HepG2 (cell line): ENCODE data around the gene SPAG4. TPM values are rescaled to one million over a fixed set of nuclear protein-coding genes. Genes with fewer than 3 reads are reported as not detected.
A peak's percentile ranks its signal among the peaks of the same experiment; 100 is the strongest.

Experiments used
- AHDC1 ChIP-seq: sonication (generic); formaldehyde crosslinking; IDR thresholded peaks from 2 replicates; pipeline ENCODE4 v1.5.1; 2020; ENCODE audit warnings: mild to moderate bottlenecking, missing genetic modification reagents, borderline replicate concordance
- MED1 ChIP-seq: sonication (generic); formaldehyde crosslinking; IDR thresholded peaks from 2 replicates; pipeline ENCODE4 v1.4.0; 2020; ENCODE audit warnings: missing genetic modification reagents
- SMARCE1 ChIP-seq: fragments of 450-650 bp; IDR thresholded peaks from 2 replicates; pipeline ENCODE4 v1.6.1; 2017; ENCODE audit warnings: borderline replicate concordance
- SRSF9 ChIP-seq: fragments of 200-400 bp; formaldehyde crosslinking; IDR thresholded peaks from 2 replicates; pipeline ENCODE4 v1.6.1; 2018; ENCODE audit warnings: borderline replicate concordance, mild to moderate bottlenecking, low read depth, low read length; ENCODE audit not compliant: insufficient read depth, poor library complexity, severe bottlenecking
- STAT5B ChIP-seq: sonication (generic); formaldehyde crosslinking; IDR thresholded peaks from 2 replicates; pipeline ENCODE4 v1.4.0; 2020; ENCODE audit warnings: missing genetic modification reagents
- YY1 ChIP-seq: IDR thresholded peaks from 2 replicates; pipeline ENCODE4 v1.6.1; 2011; ENCODE audit warnings: low read length, low read depth, moderate library complexity, mild to moderate bottlenecking; ENCODE audit not compliant: insufficient read depth, insufficient replicate concordance
- ZBTB10 ChIP-seq: sonication (generic); formaldehyde crosslinking; IDR thresholded peaks from 2 replicates; pipeline ENCODE4 v1.4.0; 2020; ENCODE audit warnings: missing genetic modification reagents, borderline replicate concordance
- ZBTB49 ChIP-seq: sonication (generic); formaldehyde crosslinking; IDR thresholded peaks from 2 replicates; pipeline ENCODE4 v1.4.0; 2020; ENCODE audit warnings: missing genetic modification reagents, borderline replicate concordance
- ZFP62 ChIP-seq: sonication (generic); formaldehyde crosslinking; IDR thresholded peaks from 2 replicates; pipeline ENCODE4 v1.4.0; 2020; ENCODE audit warnings: missing genetic modification reagents
- ZNF326 ChIP-seq: sonication (generic); formaldehyde crosslinking; IDR thresholded peaks from 2 replicates; pipeline ENCODE4 v1.4.0; 2020; ENCODE audit warnings: missing genetic modification reagents, borderline replicate concordance
- ZNF331 ChIP-seq: sonication (generic); formaldehyde crosslinking; IDR thresholded peaks from 2 replicates; pipeline ENCODE4 v1.4.0; 2020; ENCODE audit warnings: missing genetic modification reagents
- ZNF512B ChIP-seq: sonication (generic); formaldehyde crosslinking; IDR thresholded peaks from 2 replicates; pipeline ENCODE4 v1.5.1; 2020; ENCODE audit warnings: missing genetic modification reagents, mild to moderate bottlenecking, borderline replicate concordance
- ZNF562 ChIP-seq: sonication (generic); formaldehyde crosslinking; IDR thresholded peaks from 2 replicates; pipeline ENCODE4 v1.8.0; 2022; ENCODE audit warnings: missing genetic modification reagents, borderline replicate concordance
- ZNF792 ChIP-seq: IDR thresholded peaks from 2 replicates; pipeline ENCODE4 v1.6.1; 2016
- polyA plus RNA-seq, 8 experiments: library from polyadenylated mRNA; depleted of rRNA in 3 of 8; stranded (reverse) in 7 of 8; unstranded in 1 of 8; fragments of >200 nt; fragmentation: Illumina TruSeq in 4 of 8; extraction: Trizol in 4 of 8; gene quantifications; 2 replicates each; pipeline versions ENCODE4 v1.2.1 to v1.2.3, GENCODE V29; 2011 to 2016; ENCODE audit warnings: low read depth in 4 of 8, missing spikeins in 1 of 8, mixed read lengths in 1 of 8; ENCODE audit not compliant: insufficient read depth in 1 of 8
- total RNA-seq, 5 experiments: library from RNA; depleted of rRNA; stranded (reverse); fragments of >200 nt; fragmentation: Illumina TruSeq; extraction: Trizol; gene quantifications; 2 replicates each; pipeline ENCODE4 v1.2.3, GENCODE V29; 2016; ENCODE audit warnings: low read depth in 1 of 5

The SPAG4 gene
- total and polyA plus RNA-seq, 2 of the 13 experiments (the other 11 are each of a cell fraction or from before 2014, with no cell fraction given): 5.8 to 137 TPM

- TF ChIP-seq ZBTB49 (CRISPR knock-in tag) (no peak; the same call in 1 of the 2 replicates), SRSF9 (no peak), ZNF331 (CRISPR knock-in tag) (peak; percentile 36; the same call in 1 of the 2 replicates), STAT5B (no peak), YY1 (peak; percentile 70), ZFP62 (CRISPR knock-in tag) (no peak), MED1 (CRISPR knock-in tag) (peak; percentile 91), ZNF512B (CRISPR knock-in tag) (no peak), ZBTB10 (no peak), ZNF792 (CRISPR knock-in tag) (peak; percentile 71), SMARCE1 (no peak), ZNF562 (CRISPR knock-in tag) (no peak), AHDC1 (CRISPR knock-in tag) (peak; percentile 5; the same call in 1 of the 2 replicates), ZNF326 (CRISPR knock-in tag) (no peak)
These were observed 2.0 kb downstream of the SPAG4 start (continued) for GRCh38 chr20:35617397-35618262.
